Islet of Langerhans (tissue), 1 donor: ENCODE results near the gene ARHGEF19.
"Not testable (repeated sequence)": the region's sequence is repeated elsewhere in the genome, so short reads cannot be mapped to it uniquely, and the experiment has no call there.

ENCODE experiments used
- FAIRE-seq: peaks from one replicate; lab custom pipeline; 2011; peaks lifted over from hg19 to GRCh38; lab: Jason Lieb, UNC

Gene ARHGEF19

DNA sequence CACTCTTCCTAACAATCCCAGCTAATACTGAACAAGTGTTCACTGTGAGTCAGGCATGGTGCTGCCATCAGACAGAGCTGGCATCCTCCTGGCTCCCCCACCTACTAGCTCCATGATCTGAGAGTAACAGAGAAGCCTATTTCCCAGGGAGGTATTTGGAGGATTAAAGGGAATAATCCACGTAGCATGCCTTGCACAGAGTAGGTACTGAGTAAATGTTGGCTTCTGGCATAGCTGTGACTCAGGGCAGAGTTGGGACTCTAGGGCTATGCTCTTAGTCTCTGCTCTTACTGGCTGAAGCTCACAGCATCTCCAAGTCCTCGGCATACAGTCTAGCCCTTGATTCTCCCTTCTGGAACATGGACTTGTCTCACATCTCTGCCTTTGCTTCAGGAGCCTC is 8.2 kb downstream of the ARHGEF19 start:
- no peak for FAIRE-seq

GRCh38 chr1:16203550-16203949 is 8.9 kb downstream of the ARHGEF19 start:
- no peak for FAIRE-seq

GRCh38 chr1:16202281-16203210 is 9.9 kb downstream of the ARHGEF19 start:
- no peak for FAIRE-seq

DNA sequence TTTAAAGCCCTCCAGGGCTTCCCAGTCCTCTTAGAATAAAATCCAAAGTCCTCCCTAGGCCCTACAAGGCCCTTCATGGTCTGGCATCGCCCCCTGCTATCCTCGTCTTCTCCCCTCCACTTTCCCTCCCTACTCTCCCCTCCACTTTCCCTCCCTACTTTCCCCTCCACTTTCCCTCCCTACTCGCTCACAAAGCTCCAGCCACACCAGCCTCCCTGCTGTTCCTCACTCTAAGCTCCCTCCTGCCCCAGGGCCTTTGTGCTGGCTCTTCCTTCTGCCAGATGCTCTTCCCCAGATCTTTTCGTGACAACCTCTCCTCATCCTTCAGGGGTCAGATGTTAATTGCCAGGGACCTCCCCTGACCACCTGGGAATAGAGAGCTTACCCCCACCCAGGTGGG is 12.8 kb downstream of the ARHGEF19 start:
- no peak for FAIRE-seq

GRCh38 chr1:16199157-16199501 is 13.3 kb downstream of the ARHGEF19 start:
- FAIRE-seq = no peak

DNA sequence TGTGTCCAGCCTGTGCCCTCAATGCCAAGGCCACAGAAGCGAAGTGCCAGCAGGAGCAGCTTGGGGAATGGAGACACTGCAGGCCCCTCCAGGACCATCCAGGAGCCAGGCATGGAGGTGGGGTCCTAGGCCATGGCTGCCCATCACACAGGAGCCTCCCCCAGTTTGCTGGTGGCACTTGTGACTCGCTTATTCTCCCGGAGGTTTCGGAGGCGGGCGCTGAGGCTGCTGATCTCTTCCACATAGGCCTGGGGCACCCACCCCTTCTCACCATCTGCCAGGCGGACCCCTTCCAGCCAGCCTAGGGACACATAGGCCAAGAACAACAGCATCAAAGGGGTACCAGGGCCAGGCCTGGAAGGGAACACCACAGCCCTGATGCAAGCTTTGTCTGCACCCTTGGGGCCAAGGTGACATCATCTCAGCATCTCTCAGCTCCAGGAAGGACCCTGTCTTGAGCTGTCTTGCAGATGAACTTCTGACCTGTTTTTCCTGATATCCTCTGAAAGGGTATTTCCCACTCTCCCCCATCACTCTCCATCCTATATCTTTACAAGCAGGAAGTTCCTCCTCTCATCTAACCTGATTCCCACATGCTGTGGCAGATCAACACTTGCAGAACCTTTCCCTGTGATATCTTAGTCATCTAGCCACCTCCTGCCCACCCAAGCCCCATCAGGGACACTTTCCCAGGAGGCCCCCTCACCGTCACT is 13.9 kb downstream of the ARHGEF19 start:
- no peak for FAIRE-seq

GRCh38 chr1:16196874-16197273 is 15.6 kb downstream of the ARHGEF19 start:
- FAIRE-seq = no peak

DNA sequence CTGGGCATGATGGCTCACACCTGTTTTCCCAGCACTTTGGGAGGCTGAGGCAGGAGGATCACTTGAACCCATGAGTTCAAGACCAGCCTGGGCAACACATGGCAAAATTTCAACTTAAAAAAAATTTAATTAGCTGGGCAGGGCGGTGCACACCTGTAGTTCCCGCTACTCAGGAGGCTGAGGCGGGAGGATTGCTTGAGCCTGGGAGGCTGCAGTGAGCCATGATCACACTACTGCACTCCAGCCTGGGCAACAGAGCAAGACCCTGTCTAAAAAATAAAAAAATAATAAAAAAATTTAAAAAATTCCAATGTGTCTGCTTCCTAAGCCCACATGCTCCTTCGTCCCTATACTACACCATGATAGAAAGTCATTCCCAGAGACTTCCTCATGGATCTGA is 16.3 kb downstream of the ARHGEF19 start:
- FAIRE-seq = not testable (repeated sequence)

- FAIRE-seq = no peak
These were observed 16.9 kb downstream of the ARHGEF19 start for GRCh38 chr1:16195518-16195905.

- FAIRE-seq = no peak
These were observed 20.4 kb downstream of the ARHGEF19 start for GRCh38 chr1:16191916-16192546.

GRCh38 chr1:16191309-16191708 is 21.1 kb downstream of the ARHGEF19 start:
- FAIRE-seq = no peak

GRCh38 chr1:16189921-16190621 is 22.4 kb downstream of the ARHGEF19 start:
- FAIRE-seq = no peak

DNA sequence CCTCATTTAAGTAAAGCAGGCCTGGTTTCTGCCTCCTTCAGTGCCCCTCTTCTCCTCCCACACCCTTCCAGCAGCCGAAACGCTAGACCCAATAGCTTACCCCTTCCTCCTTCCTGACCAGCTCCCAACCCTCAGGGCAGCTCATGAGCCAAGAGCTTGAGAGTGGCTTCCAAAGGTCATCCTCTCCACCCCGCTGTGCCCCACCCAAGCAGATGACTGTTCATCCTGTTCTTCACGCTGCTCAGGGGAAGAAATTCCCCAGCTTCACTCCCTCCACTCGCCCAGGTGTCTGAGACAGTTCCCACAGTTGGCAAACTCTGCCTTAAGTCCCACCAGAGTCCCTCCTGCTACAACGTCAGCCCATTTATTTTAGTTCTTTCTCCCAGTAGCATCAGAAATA is 23.4 kb downstream of the ARHGEF19 start:
- no peak for FAIRE-seq

GRCh38 chr1:16187748-16188401 is 24.6 kb downstream of the ARHGEF19 start:
- FAIRE-seq = peak; percentile 51

- no peak for FAIRE-seq
These were observed 25.7 kb downstream of the ARHGEF19 start for GRCh38 chr1:16186655-16187235.

- FAIRE-seq = no peak
These were observed 27.7 kb downstream of the ARHGEF19 start for GRCh38 chr1:16184557-16185303.

- no peak for FAIRE-seq
These were observed 28.5 kb downstream of the ARHGEF19 start for GRCh38 chr1:16183765-16184556.

DNA sequence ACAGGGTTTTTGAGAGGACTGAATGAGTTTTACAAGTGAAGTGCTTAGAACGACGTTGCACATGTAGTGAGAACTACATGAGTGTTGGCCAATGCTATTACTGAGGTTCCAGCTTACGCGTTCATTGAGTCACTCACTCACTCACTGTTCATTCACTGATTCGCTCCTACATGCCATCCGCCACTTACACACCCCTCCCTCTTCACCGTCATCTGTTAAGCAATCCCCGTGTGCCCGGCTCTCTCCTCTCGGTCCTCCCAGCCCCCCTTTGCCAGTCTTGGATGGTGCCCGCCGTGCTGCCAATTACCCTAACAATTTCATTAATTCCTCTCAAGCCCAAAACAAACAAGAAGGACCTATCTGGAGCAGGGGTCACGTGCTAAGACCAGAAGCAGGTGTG is 29.3 kb downstream of the ARHGEF19 start:
- FAIRE-seq = no peak

- no peak for FAIRE-seq
These were observed 30.3 kb downstream of the ARHGEF19 start for GRCh38 chr1:16181887-16182719.
